Astrocyte of the spinal cord (primary cell): ENCODE measurements around the gene TLK2.
"Not testable (repeated sequence)": the region's sequence is repeated elsewhere in the genome, so short reads cannot be mapped to it uniquely, and the experiment has no call there.

Experiments
- DNase-seq: peaks from one replicate; pipeline ENCODE4 v3.0.0; 2011; ENCODE audit warnings: low read depth, low spot score
- H3K4me3 ChIP-seq: 2 replicates; pipeline ENCODE4 v1.5.1; 2011; ENCODE audit warnings: low read depth, mild to moderate bottlenecking, low read length, moderate library complexity
- CTCF ChIP-seq: IDR thresholded peaks from 2 replicates; pipeline ENCODE4 v1.5.1; 2012; ENCODE audit warnings: low read depth, mild to moderate bottlenecking, low read length, inconsistent platforms
- in situ Hi-C: cut with HindIII; loops from 2 replicates; pipeline ENCODE4 v1.10.0; 2017; ENCODE audit warnings: low sequenced_read_pairs

TLK2 gene

DNA sequence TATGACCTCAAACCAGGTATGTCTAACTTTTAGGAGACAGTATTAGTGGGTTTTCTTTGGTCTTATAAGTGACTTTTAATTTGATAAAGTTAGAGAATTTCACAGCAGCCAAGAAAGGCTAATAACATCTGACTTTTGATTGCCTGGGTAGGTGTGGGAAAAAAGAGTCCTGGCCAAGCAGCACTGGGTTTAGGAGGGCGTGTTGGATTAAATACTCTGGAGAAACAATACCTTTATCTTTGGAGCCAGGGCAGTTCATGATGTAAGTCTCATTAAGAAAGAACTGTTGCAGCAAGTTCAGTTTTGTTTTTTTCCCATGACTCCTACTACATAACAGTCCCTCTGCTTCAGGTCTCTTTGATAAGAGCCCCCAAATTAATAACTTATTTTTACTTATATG, 122.2 kb downstream of the TLK2 start:
- no peak for TF ChIP-seq CTCF
- in situ Hi-C loops = no loop called here
- no peak overlapping the region for H3K4me3 ChIP-seq
- no peak for DNase-seq

DNA sequence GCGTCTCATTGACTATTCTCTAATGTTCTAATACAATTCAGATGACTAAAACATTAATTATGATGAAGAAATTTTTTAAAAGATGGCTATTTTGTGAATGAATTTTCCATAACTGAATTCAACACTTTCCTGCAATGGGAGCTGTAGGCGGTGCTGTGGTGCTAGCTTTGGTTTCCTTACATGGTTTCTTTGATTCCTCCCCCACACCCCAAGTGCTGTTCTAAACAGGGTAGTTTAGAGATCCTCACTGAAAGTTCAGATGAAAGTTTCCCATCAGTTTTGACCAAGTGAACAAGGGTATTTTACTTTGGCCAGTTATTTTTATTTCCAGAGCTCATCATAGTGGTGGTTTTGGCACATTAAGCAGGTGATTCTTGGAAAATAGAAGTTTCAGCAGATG, 122.8 kb downstream of the TLK2 start:
- DNase-seq = no peak
- in situ Hi-C loops = no loop called here

GRCh38 chr17:62603783-62604182, 125.2 kb downstream of the TLK2 start:
- H3K4me3 ChIP-seq, DNase-seq, in situ Hi-C loops: not testable (repeated sequence)

More for the DNA sequence above, 122.8 kb downstream of the TLK2 start:
- no peak for TF ChIP-seq CTCF
- H3K4me3 ChIP-seq = no peak overlapping the region

DNA sequence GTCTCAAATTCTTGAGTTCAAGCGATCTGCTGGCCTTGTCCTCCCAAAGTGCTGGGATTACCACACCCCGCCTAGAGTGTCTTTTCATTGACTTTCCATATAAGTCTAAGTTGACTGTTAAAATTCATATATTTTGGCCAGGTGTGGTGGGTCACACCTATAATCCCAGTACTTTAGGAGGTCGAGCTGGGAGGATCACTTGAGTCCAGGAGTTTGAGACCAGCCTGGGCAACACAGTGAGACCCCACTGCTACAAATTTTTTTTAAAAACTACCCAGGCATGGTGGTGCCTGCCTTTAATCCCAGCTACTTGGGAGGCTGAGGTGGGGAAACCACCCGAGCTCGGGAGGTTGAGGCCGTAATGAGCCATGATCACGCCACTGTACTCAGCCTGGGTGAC, 127.0 kb downstream of the TLK2 start:
- in situ Hi-C loops = no loop called here
- no peak overlapping the region for H3K4me3 ChIP-seq
- no peak for TF ChIP-seq CTCF
- no peak for DNase-seq

- no peak for TF ChIP-seq CTCF
- in situ Hi-C loops = no loop called here
- no peak for DNase-seq
- H3K4me3 ChIP-seq = no peak overlapping the region
These were observed 132.7 kb downstream of the TLK2 start for GRCh38 chr17:62611292-62611691.

DNA sequence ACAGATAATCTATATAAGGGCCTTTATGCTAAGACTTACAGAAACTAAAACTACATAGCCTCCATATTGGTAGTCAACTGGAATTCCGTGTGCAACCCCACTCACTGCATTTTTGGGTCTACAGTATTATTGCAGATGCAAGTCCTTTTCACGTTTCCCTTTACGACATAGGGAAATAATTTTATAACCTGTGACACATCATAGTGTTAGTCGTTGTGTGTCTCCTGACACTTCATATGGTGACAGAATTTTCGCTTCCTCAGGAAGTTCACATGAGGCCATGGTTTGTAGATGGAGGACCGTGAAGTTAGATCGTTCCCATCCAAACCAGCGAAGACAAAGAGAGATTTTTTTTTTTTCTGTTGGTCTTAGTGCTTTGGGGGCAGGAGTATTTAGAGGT, 133.1 kb downstream of the TLK2 start:
- no peak for TF ChIP-seq CTCF
- H3K4me3 ChIP-seq = no peak overlapping the region
- in situ Hi-C loops = no loop called here
- no peak for DNase-seq

- H3K4me3 ChIP-seq, in situ Hi-C loops: not testable (repeated sequence)
These were observed 133.7 kb downstream of the TLK2 start for GRCh38 chr17:62612289-62612688.

GRCh38 chr17:62613095-62613494, 134.5 kb downstream of the TLK2 start:
- H3K4me3 ChIP-seq, DNase-seq, in situ Hi-C loops: not testable (repeated sequence)

More at GRCh38 chr17:62612289-62612688, 133.7 kb downstream of the TLK2 start:
- not testable (repeated sequence) for DNase-seq
